ENCODE measurements around the gene TOE1. TPM values are rescaled to one million over a fixed set of nuclear protein-coding genes. Genes with fewer than 3 reads are reported as not detected.

The TOE1 gene
- total and polyA plus RNA-seq, 2 of the 8 experiments (the other 6 are each of a cell fraction or from before 2014, with no cell fraction given) = 15.2 to 25.8 TPM

GRCh38 chr1:45379524-45379923 lies 39.6 kb downstream of the TOE1 start:
- no peak for FAIRE-seq
- Histone ChIP-seq H3K23me2 (ENCODE audit: low read depth, low read length) (no peaks in the 10 kb centered on the region), H2BK5ac (ENCODE audit: low read depth, low read length) (no peak overlapping the region), H3K36me3 (ENCODE audit: control insufficient read depth in 2 of 4, insufficient read depth in 4 of 4, low read length in 3 of 4) (no peaks in the 10 kb centered on the region), H4K8ac (ENCODE audit: extremely low read depth, insufficient read depth, low read length) (no peak overlapping the region), H4K20me1 (replicated peaks in 1 of 2; ENCODE audit: control insufficient read depth in 1 of 2, insufficient read depth in 2 of 2, low read length in 2 of 2) (no peaks in the 10 kb centered on the region), H3K27me3 (replicated peaks in 1 of 4; ENCODE audit: control insufficient read depth in 3 of 4, extremely low read depth in 1 of 4, insufficient read depth in 3 of 4, low read length in 3 of 4) (no peaks in the 10 kb centered on the region), H3K56ac (replicated peaks; ENCODE audit: insufficient read length, low read depth, low read length) (no peak overlapping the region), H2AK5ac (ENCODE audit: low read depth, low read length) (no peak overlapping the region), H3K14ac (ENCODE audit: insufficient read length) (no peak overlapping the region), H2BK15ac (ENCODE audit: low read length) (no peak overlapping the region), H3K4me3 (ENCODE audit: extremely low read depth in 1 of 4, insufficient read depth in 2 of 4, low read depth in 3 of 4, low read length in 4 of 4) (no peak overlapping the region), H2BK20ac (ENCODE audit: low read length) (no peak overlapping the region), H4K5ac (ENCODE audit: insufficient read length, low read depth, low read length) (no peak overlapping the region), H3K4me1 (replicated peaks in 1 of 4; ENCODE audit: control insufficient read depth in 3 of 4, insufficient read depth in 4 of 4, low read length in 3 of 4) (no peaks in the 10 kb centered on the region), H3K4me2 (ENCODE audit: insufficient read depth in 1 of 2, low read depth in 2 of 2, low read length in 2 of 2) (no peak overlapping the region), H3K4ac (replicated peaks; ENCODE audit: insufficient read length, low read depth, low read length) (no peak overlapping the region), H3K23ac (ENCODE audit: insufficient read length) (no peak overlapping the region), H4K91ac (replicated peaks; ENCODE audit: insufficient read length, low read length) (no peak overlapping the region), H3K27ac (ENCODE audit: low read depth, low read length) (no peak overlapping the region), H3K9ac (replicated peaks in 1 of 4; ENCODE audit: extremely low read depth in 1 of 4, low read depth in 3 of 4, low read length in 3 of 4) (no peak overlapping the region), H3K18ac (ENCODE audit: extremely low read depth, low read length) (no peak overlapping the region), H3K79me2 (ENCODE audit: control insufficient read depth in 1 of 2, insufficient read depth in 2 of 2, low read length in 2 of 2) (no peaks in the 10 kb centered on the region), H3K79me1 (ENCODE audit: low read depth, low read length) (no peaks in the 10 kb centered on the region), H2BK12ac (ENCODE audit: low read depth, low read length) (no peak overlapping the region), H2AFZ (ENCODE audit: low read length) (no peak overlapping the region), H3K9me3 (ENCODE audit: insufficient read depth in 2 of 2, low read depth in 1 of 2, low read length in 1 of 2) (no peaks in the 10 kb centered on the region), H2BK120ac (replicated peaks; ENCODE audit: low read depth, low read length) (no peak overlapping the region)
- POLR2A ChIA-PET (ENCODE audit: partially characterized antibody) = no interaction called here
- DNase-seq (ENCODE audit: low read depth in 1 of 2, low spot score in 2 of 2) = no peak
- WGBS, 2 experiments (ENCODE audit: extremely low coverage in 1 of 2, insufficient coverage in 1 of 2, insufficient read length in 1 of 2, insufficient replicate concordance in 2 of 2, low coverage in 1 of 2, low lambda C conversion rate in 2 of 2, missing lambda C conversion rate in 1 of 2) = 91% methylated on average over 6 of the region's 6 CpGs; no CpG with 5 or more reads in 1 of the 2 experiments
- CTCF ChIA-PET (ENCODE audit: partially characterized antibody) = interaction anchor here (0.9 to 1.6 kb wide), 3 partner anchors 11 to 26 kb away, joined by 3 to 10 read pairs (median 4); no protein-coding TSS in a partner anchor
- TF ChIP-seq PHF8 (conservative IDR thresholded peaks at IDR 0.05; ENCODE audit: low read depth, low read length) (no peak), CBX8 (IDR thresholded peaks at IDR 0.05; ENCODE audit: borderline replicate concordance, low read depth, low read length) (no peak), TBP (IDR thresholded peaks at IDR 0.05; ENCODE audit: low read depth, low read length) (no peak), HDAC6 (IDR thresholded peaks at IDR 0.05; ENCODE audit: low read depth, low read length) (no peak), RBBP5 (IDR thresholded peaks at IDR 0.05; ENCODE audit: borderline replicate concordance, low read depth, low read length) (no peak), SP2 (IDR thresholded peaks at IDR 0.05; ENCODE audit: low read length) (no peak), BRCA1 (IDR thresholded peaks at IDR 0.05; ENCODE audit: low read depth, low read length) (no peak), KDM5A (IDR thresholded peaks at IDR 0.05; ENCODE audit: low read length) (no peak), BACH1 (IDR thresholded peaks at IDR 0.05; ENCODE audit: low read length) (no peak), HDAC2 (IDR thresholded peaks at IDR 0.05; ENCODE audit: borderline replicate concordance in 1 of 2, low read depth in 2 of 2, low read length in 2 of 2) (no peak), GABPA (IDR thresholded peaks at IDR 0.05; ENCODE audit: borderline replicate concordance, insufficient read depth, low read length) (no peak), TAF7 (optimal IDR thresholded peaks at IDR 0.05; ENCODE audit: borderline replicate concordance, low read depth, low read length) (no peak), TEAD4 (IDR thresholded peaks at IDR 0.05; ENCODE audit: low read depth, low read length) (no peak), ZNF274 (IDR thresholded peaks at IDR 0.05; ENCODE audit: borderline replicate concordance, extremely low read depth, low read length) (no peak), SIX5 (IDR thresholded peaks at IDR 0.05; ENCODE audit: low read depth, low read length) (no peak)
